Caki2 (cell line): ENCODE measurements around the gene ZFPL1. TPM values are rescaled to one million over a fixed set of nuclear protein-coding genes. Genes with fewer than 3 reads are reported as not detected.

Experiments used
- DNase-seq: peaks from one replicate; pipeline ENCODE4 v3.0.0-alpha.2; 2015; ENCODE audit warnings: low read depth
- in situ Hi-C: cut with HindIII; loops from 2 replicates; pipeline ENCODE4 v1.10.0; 2016; ENCODE audit warnings: low sequenced_read_pairs, low pct_unique_long_range_greater_than_20kb, mixed read lengths
- total RNA-seq: library from RNA; depleted of rRNA; stranded (reverse); fragments of >200 nt; shearing (Covaris generic); gene quantifications from 2 replicates; pipeline ENCODE4 v1.2.3, GENCODE V29; 2014; ENCODE audit warnings: low replicate concordance

ZFPL1 gene
- total RNA-seq, 1 experiment from 2014 or later, result 78.3 TPM

- no peak for DNase-seq
- in situ Hi-C loops, result no loop called here
Measured at GRCh38 chr11:65084598-65085375, 765 bp downstream of the ZFPL1 start.

GRCh38 chr11:65085446-65085845, 1.4 kb downstream of the ZFPL1 start:
- in situ Hi-C loops, result no loop called here
- no peak for DNase-seq

GRCh38 chr11:65086809-65087208, 2.8 kb downstream of the ZFPL1 start:
- DNase-seq, result no peak
- in situ Hi-C loops, result no loop called here

- DNase-seq, result no peak
Measured at GRCh38 chr11:65087216-65087615, 3.2 kb downstream of the ZFPL1 start.

GRCh38 chr11:65087827-65088226, 3.8 kb downstream of the ZFPL1 start:
- DNase-seq, result no peak
- in situ Hi-C loops, result no loop called here

More at GRCh38 chr11:65087216-65087615, 3.2 kb downstream of the ZFPL1 start:
- in situ Hi-C loops, result no loop called here

GRCh38 chr11:65089621-65090020, 5.6 kb downstream of the ZFPL1 start:
- DNase-seq, result no peak
- in situ Hi-C loops, result no loop called here

GRCh38 chr11:65090628-65091027, 6.6 kb downstream of the ZFPL1 start:
- no peak for DNase-seq
- in situ Hi-C loops, result no loop called here

- DNase-seq, result no peak
- in situ Hi-C loops, result no loop called here
Measured at GRCh38 chr11:65095427-65095826, 11.4 kb downstream of the ZFPL1 start.

GRCh38 chr11:65095974-65096806, 12.2 kb downstream of the ZFPL1 start, which contains the start of gene VPS51:
TSS of gene VPS51 (plus strand) at chr11:65096214. CDS start at chr11:65096251, 37 bp downstream.
- in situ Hi-C loops, result no loop called here
- peak; percentile 71 for DNase-seq

GRCh38 chr11:65096926-65097325, 12.9 kb downstream of the ZFPL1 start:
- no peak for DNase-seq
- in situ Hi-C loops, result no loop called here

- in situ Hi-C loops, result no loop called here
Measured at GRCh38 chr11:65100674-65101350, 16.8 kb downstream of the ZFPL1 start.

GRCh38 chr11:65102142-65103095, 18.4 kb downstream of the ZFPL1 start:
- in situ Hi-C loops, result no loop called here

More at GRCh38 chr11:65100674-65101350, 16.8 kb downstream of the ZFPL1 start:
- DNase-seq, result no peak

GRCh38 chr11:65103476-65103875, 19.5 kb downstream of the ZFPL1 start:
- in situ Hi-C loops, result no loop called here
- no peak for DNase-seq

More at GRCh38 chr11:65102142-65103095, 18.4 kb downstream of the ZFPL1 start:
- peak; percentile 78 for DNase-seq

- no peak for DNase-seq
- in situ Hi-C loops, result no loop called here
Measured at GRCh38 chr11:65104628-65105027, 20.6 kb downstream of the ZFPL1 start.

GRCh38 chr11:65107078-65107477, 23.1 kb downstream of the ZFPL1 start:
- DNase-seq, result no peak
- in situ Hi-C loops, result no loop called here

GRCh38 chr11:65107751-65108468, 23.9 kb downstream of the ZFPL1 start:
- in situ Hi-C loops, result no loop called here
- DNase-seq, result no peak

- in situ Hi-C loops, result no loop called here
- no peak for DNase-seq
Measured at GRCh38 chr11:65108469-65109123, 24.6 kb downstream of the ZFPL1 start.
